Hematopoietic multipotent progenitor cell treated with erythropoietin and hydrocortisone succinate and interleukin-3 and kit ligand, for 17 days (in vitro differentiated cells): Measurements from ENCODE around the gene RAPGEF3.

Source experiments
- DNase-seq: peaks from one replicate; pipeline ENCODE4 v3.0.0-alpha.2; 2015; ENCODE audit warnings: low spot score

Gene RAPGEF3

GRCh38 chr12:47742253-47742825 lies 16.3 kb downstream of the RAPGEF3 start:
- peak; percentile 85 for DNase-seq

GRCh38 chr12:47741340-47741703 lies 17.4 kb downstream of the RAPGEF3 start:
- peak; percentile 35 for DNase-seq

GRCh38 chr12:47740606-47741339 lies 17.9 kb downstream of the RAPGEF3 start:
- no peak for DNase-seq

- no peak for DNase-seq
Observed at GRCh38 chr12:47739979-47740378, 18.7 kb downstream of the RAPGEF3 start.

- DNase-seq = no peak
Observed at GRCh38 chr12:47739297-47739696, 19.4 kb downstream of the RAPGEF3 start.

GRCh38 chr12:47737936-47738594 lies 20.6 kb downstream of the RAPGEF3 start:
- DNase-seq = no peak

- DNase-seq = peak; percentile 16
Observed at GRCh38 chr12:47736877-47737676, 21.6 kb downstream of the RAPGEF3 start.

- no peak for DNase-seq
Observed at GRCh38 chr12:47736216-47736615, 22.5 kb downstream of the RAPGEF3 start.

GRCh38 chr12:47735649-47736048 lies 23.0 kb downstream of the RAPGEF3 start:
- no peak for DNase-seq

GRCh38 chr12:47734725-47735480 lies 23.8 kb downstream of the RAPGEF3 start:
- no peak for DNase-seq

GRCh38 chr12:47733142-47733541 lies 25.5 kb downstream of the RAPGEF3 start:
- DNase-seq = no peak

- no peak for DNase-seq
Observed at GRCh38 chr12:47732504-47732903, 26.2 kb downstream of the RAPGEF3 start.

GRCh38 chr12:47731723-47732122 lies 27.0 kb downstream of the RAPGEF3 start:
- no peak for DNase-seq

GRCh38 chr12:47730341-47730744 lies 28.3 kb downstream of the RAPGEF3 start:
- DNase-seq = no peak

GRCh38 chr12:47729233-47729632 lies 29.4 kb downstream of the RAPGEF3 start:
- DNase-seq = no peak

- DNase-seq = no peak
Observed at GRCh38 chr12:47725893-47726292, 32.8 kb downstream of the RAPGEF3 start.

GRCh38 chr12:47725091-47725772 lies 33.4 kb downstream of the RAPGEF3 start, which contains the start of gene ENDOU:
Gene ENDOU, minus strand, starts transcription at chr12:47725490. Its CDS starts 77 bp downstream, at chr12:47725413.
- DNase-seq = no peak

GRCh38 chr12:47722941-47723631 lies 35.6 kb downstream of the RAPGEF3 start:
- DNase-seq = no peak

GRCh38 chr12:47722136-47722834 lies 36.4 kb downstream of the RAPGEF3 start:
- no peak for DNase-seq

GRCh38 chr12:47721431-47721973 lies 37.2 kb downstream of the RAPGEF3 start:
- no peak for DNase-seq
